K562 (cell line): ENCODE measurements around the gene PLA2G15.

ENCODE experiments used
- CHD2 ChIP-seq: IDR thresholded peaks from 2 replicates; pipeline ENCODE4 v1.6.1; 2011; ENCODE audit warnings: low read depth, low read length
- CREB3 ChIP-seq: fragments of 450-650 bp; conservative IDR thresholded peaks from 2 replicates; pipeline ENCODE4 v1.6.1; 2016; ENCODE audit warnings: missing genetic modification characterization, low read depth, mild to moderate bottlenecking, missing compliant biosample characterization, moderate library complexity
- PHB2 ChIP-seq: fragments of 450-650 bp; IDR thresholded peaks from 2 replicates; pipeline ENCODE4 v1.6.1; 2017; ENCODE audit warnings: low read depth
- SPI1 ChIP-seq: IDR thresholded peaks from 2 replicates; pipeline ENCODE4 v1.6.1; 2011; ENCODE audit warnings: low read depth, low read length, control low read depth, borderline replicate concordance
- TBP ChIP-seq: optimal IDR thresholded peaks from 2 replicates; pipeline ENCODE3; 2011; ENCODE audit warnings: low read depth, low read length, improper control_type of control experiment
- TFAP4 ChIP-seq: sonication (generic); formaldehyde crosslinking; IDR thresholded peaks from 2 replicates; pipeline ENCODE4 v1.8.0; 2022; ENCODE audit warnings: missing genetic modification reagents, mild to moderate bottlenecking, moderate library complexity, borderline replicate concordance
- ZNF217 ChIP-seq: sonication (generic); formaldehyde crosslinking; IDR thresholded peaks from 2 replicates; pipeline ENCODE4 v1.8.0; 2022; ENCODE audit warnings: mild to moderate bottlenecking, missing genetic modification reagents

DNA sequence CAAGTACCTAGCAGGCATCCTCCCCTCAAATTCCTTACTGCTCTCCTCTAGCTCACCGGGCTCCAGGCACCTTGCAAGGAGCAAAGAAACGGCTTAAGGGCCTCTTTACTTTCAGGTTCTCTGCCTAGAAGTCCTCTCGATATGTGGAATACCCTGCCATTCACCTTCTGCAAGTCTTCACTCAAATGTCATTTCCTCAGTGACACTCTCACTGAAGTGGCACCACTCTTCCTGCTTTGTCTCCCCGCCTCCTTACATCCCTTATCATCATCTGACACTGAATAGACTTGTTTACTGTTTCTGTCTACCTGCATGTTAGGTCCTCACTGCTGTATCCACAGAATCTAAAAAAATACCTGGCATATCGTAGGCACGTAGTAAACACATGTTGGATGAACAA, 64.6 kb downstream of the PLA2G15 start:
- TF ChIP-seq ZNF217 (CRISPR knock-in tag) (no peak), CREB3 (tag) (no peak), TFAP4 (no peak), PHB2 (no peak), TBP (no peak), SPI1 (no peak), CHD2 (no peak)
